Fibroblast of skin of back (primary cell): Measurements from ENCODE around the gene PGM1.

Experiments
- DNase-seq: peaks from one replicate; pipeline ENCODE4 v3.0.0-alpha.2; 2013

The PGM1 gene

DNA sequence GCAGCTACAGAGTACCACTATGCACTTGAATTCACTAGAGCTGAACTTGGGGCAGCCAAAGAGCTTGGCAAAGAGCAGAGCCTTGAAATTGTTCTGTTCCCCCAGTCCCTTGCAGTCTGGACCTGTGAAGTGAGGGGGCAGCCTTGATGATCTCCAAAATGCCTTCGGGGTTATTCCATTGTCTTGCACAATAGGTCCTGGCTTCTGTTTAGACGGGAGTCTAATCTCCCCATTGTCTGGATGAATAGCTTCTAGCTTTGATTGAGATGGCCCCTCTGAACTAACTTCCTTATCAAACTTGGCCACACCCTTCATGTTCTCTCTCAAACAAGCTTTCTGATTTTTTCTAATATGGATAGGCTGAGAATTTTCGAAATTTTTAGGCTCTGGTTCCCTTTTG is 72.6 kb downstream of the PGM1 start:
- DNase-seq: no peak

GRCh38 chr1:63668298-63668697 is 75.1 kb downstream of the PGM1 start:
- no peak for DNase-seq

- DNase-seq: no peak
Observed at GRCh38 chr1:63669151-63669961, 76.1 kb downstream of the PGM1 start.

DNA sequence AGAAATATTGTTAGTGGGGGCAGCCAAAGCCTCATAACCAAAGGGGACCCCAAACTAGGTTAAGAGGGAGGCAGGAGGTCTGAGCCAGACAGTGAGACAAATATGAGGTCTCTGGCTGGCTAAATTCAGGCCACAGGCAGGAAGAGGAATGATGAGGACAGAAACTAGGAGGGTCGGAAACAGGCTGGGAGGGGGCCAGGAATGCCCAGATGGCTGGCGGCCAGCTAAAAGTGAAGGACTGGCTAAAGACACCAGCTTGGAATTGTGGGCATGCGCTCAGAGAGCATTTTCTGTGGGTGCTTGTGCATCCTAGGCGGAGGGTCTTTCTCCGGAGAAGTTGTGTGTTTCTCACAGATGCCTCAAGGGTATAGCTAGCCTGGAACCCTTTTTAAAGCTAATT is 77.0 kb downstream of the PGM1 start:
- no peak for DNase-seq

- DNase-seq: no peak
Observed at GRCh38 chr1:63671514-63671913, 78.3 kb downstream of the PGM1 start.

- peak; percentile 87 for DNase-seq
Observed at GRCh38 chr1:63674238-63674864, 81.1 kb downstream of the PGM1 start.

DNA sequence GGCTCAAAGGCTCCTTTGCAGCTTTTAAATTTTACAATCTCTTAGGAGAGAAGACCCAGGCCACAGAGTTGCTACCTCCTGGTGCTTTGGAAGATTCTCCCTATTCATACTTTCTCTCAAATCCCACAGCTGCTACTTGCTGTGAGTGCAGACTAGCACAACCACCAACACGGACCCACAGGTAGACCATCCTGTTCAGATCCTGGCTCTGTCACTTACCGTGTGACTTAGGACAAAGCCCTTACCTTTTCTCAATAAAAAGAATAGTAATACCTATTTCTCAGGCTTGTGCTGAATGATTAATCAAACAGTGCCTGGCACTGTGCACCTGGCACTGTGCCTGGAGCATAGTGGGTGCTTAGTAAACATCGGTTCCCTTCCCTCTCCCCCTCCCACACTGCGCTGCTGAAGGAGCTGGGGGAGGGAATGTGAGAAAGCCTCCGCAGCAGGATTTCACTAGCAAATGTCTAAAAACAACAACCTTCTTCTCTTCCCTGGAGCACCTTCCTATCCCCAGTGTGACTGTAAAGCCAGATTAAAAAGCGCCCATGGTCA is 81.7 kb downstream of the PGM1 start:
- DNase-seq: no peak

DNA sequence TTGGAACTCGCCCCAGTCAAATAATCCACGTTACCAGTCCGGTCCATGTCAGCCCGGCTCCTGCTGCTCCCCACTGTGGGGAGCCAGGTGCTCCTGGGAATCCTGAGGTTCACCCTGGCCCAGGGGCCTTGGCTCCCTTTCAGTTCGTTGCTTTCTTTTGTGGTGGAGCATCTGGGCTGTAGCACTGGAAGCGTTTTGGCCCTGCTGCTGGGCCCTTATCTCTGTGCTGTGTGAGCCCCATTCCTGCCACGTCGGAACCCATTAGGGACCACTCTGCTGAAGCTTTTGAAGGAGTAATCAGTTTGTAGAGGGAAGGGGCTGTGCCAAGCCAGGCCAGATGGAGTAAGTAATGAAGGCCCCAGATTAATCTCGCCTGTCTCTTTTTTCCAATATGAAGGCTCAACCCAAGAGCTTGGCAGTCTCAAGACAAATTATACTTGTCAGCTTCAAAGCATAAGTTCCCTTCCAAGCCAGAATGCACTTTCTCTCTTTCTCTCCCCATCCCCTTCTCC is 82.3 kb downstream of the PGM1 start:
- DNase-seq: no peak

- DNase-seq: no peak
Observed at GRCh38 chr1:63677497-63677896, 84.3 kb downstream of the PGM1 start.

DNA sequence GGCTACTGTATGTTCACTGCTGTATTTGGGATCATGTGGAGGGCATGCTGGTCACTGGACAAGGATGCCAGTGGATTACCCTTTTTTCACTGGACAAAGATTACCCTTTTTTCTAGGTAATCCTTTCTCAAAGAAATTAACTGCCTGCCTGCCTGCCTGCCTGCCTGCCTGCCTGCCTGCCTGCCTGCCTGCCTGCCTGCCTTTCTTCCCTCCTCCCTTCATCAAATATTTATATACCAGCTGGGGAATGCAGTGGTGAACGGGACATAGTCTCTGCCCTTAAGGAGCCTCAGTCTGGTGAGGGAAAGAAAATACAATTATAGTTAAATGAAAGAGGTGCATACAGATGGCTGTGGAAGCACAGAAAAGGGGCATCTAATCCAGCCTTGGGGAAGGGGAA is 85.0 kb downstream of the PGM1 start:
- DNase-seq: peak; percentile 9

GRCh38 chr1:63679076-63679475 is 85.9 kb downstream of the PGM1 start:
- peak; percentile 42 for DNase-seq

GRCh38 chr1:63679589-63679988 is 86.4 kb downstream of the PGM1 start:
- DNase-seq: no peak

DNA sequence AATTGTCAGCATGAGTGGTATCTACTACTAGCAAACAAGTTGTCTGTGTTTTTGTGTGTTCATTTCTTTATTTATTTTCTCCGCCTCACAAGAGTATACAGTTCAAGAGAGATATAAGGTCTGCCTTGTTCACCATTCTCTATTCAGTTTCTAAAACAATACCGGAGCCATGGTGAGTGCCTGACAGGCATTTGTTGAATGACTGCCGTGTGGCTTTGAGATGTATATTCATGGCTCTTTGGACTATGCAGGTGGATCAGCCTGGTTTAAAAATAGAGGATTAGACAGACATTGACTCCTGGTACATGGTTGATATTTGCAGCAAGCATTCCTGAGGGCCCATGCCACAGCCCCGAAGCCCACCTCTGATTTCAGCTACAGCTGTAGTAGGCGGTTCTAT is 89.7 kb downstream of the PGM1 start:
- DNase-seq: no peak

DNA sequence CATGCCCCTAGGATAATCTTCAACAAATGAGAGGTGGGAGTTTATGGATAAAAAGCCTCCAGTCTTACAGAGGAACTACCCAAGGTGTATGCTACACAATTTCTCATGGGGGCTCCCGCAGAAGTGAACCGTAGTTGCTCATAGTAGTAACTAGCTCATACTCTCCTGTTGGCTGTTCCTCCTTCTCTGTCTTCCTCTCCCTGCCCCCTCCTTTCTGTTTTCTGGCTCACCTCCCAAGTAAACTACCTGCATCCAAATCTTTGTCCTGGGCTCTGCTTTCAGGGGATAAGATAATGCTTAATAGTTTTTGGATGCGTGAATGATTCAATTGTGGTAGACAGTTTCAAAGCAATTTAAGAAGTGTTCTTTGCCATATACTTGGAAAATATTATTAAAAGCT is 90.5 kb downstream of the PGM1 start:
- no peak for DNase-seq

DNA sequence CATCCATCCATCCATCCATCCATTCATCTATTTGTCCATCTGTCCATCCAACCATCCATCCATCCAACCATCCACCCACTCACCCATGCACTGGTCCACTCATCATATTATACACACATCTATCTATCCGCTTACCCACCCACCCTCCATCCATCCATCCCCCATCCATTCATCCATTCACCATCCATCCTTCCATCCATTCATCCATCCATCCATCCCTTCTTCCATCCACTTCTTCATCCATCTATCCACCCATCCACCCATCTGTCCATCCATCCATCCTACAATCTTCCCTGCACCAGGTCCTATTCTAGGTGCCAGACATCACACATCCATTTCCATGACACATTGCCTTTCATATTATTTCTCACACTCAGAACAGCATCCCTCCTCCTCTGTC is 93.5 kb downstream of the PGM1 start:
- DNase-seq: no peak

GRCh38 chr1:63688302-63688890 is 95.2 kb downstream of the PGM1 start:
- peak; percentile 83 for DNase-seq

- peak; percentile 17 for DNase-seq
Observed at GRCh38 chr1:63690966-63691700, 97.9 kb downstream of the PGM1 start.

DNA sequence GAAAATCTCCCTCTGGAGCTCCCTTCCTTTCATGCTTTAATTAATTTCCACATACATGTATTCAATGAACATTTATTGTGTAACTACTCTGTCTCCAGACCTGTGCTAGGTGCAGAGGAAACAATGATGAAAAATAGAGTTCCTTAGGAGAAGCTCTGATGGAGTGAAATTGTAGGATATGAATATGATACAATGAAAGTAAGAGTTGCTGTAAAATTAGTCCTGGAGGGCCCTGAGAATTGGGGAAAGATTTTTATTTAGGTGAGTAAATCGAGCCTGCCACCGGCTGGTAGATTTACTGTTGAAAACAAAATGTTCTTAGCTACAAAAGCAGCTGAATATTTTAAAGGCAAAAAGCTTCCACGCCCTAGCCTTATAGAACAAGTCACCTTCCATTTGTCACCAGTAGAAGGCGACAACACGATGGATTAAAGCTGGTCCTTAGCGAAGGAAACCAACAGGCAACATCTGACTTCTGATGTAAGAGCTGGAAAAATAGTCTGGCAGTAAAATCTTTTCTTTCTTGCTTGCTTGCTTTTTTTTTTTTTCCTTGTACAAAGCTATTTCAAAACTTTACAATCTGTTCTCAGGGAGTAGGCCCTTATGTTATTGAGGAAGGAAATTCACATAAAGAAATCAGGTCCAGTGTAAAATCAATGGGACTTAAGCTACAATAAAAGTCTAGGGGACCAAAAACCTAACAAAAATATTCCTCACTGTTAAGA is 98.7 kb downstream of the PGM1 start:
- peak; percentile 89 for DNase-seq

DNA sequence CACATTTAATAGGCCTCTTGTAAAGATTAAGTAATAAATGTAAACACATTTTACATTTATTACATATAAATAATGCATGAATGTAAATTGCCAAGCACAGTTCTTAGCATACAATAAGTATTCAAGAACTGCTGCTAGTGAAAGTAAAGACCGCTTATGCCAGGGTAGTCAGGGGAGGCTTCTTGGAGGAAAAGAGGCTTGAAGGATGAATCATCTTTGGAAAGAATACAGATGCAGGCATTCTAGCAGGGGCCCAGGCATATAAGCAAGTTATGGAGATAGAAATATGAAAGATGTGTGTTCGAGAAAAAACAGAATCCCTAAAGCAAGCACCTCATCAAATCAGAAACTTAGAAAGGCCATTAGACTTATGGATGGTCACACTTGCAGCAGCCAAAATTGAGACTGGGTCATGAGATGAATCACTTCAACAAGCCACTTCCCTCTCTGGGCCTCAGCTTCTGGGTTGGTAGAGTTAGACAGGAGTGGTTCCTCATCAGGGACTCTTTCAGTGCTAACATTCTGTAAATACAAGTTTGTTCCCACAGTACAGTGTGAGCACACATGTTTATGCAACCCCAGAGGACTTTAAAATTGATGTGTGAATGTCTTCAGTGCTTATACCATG is 100.8 kb downstream of the PGM1 start:
- DNase-seq: peak; percentile 55

DNA sequence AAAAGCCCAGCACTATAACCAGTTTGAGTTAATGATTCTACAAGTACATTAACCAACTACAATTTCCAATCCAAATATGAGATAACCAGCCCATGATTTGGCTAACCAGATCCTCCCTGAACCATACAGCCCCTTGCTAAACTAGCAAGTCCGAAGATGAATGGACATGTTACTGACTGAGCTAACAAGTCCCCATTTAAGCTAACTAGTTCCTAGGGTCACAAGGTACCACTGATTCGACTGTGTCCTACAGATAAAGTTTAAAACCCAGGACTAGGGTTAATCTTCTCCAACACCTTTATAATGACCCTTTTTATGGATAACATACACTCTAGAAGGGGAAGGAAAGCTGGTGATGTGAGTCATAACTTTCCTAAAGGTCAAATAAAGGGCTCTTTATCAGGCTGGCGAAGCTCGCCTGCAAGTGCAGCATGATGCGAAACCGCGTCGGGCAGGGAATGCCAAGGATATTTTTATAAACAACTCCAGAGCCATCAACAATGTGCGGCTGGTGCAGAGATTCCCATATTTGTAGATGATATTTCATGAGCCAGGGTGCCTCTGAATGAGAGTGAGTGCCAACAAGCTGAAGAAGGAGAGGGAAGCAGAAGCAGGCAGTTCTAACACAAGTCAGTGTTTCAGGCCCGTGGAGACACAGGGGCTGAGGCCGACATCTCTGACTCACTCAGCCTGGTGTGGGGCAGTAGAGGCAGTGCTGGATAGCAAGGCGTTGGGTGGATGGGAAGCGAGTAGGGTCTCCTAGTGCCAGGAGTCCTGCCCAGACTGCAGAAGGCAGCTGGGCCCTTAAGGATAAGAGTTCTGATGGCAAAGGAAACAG is 105.0 kb downstream of the PGM1 start:
- peak; percentile 33 for DNase-seq

DNA sequence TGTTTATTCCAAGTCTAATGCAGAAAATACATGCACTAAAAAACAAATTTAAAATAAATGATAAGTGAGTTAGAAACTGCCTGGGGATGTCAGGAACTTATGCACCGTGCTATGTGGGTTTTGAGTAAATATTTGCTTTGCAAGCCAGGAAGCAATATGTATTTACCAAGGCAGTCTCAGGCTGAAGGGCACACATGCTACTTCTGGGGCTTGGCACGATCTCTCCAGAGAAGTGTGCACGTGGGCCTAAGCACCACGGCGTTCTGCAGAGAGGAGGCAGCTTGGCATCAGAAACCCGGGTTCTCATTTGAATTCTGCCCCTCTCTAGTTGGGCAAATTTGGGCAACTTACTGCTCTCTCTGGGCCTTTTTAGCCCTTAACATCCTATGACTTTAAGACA is 108.0 kb downstream of the PGM1 start:
- no peak for DNase-seq
